Neural progenitor cell (in vitro differentiated cells): ENCODE results near the gene PAGE5. TPM values are rescaled to one million over a fixed set of nuclear protein-coding genes. Genes with fewer than 3 reads are reported as not detected.

Experiments
- DNase-seq: peaks from one replicate; pipeline ENCODE4 v3.0.0-alpha.2; 2016; ENCODE audit warnings: low spot score
- H2AFZ ChIP-seq: fragments of 200-600 bp; sonication (generic); replicated peaks from 2 replicates; pipeline ENCODE4 v1.6.1; 2016; ENCODE audit warnings: antibody characterized with exemption
- H3F3A ChIP-seq: fragments of 200-600 bp; sonication (generic); 2 replicates; pipeline ENCODE4 v1.6.1; 2016; ENCODE audit warnings: antibody characterized with exemption, low read depth
- H3K27ac ChIP-seq: fragments of 200-600 bp; sonication (generic); 2 replicates; pipeline ENCODE4 v1.5.1; 2016; ENCODE audit warnings: mild to moderate bottlenecking
- H3K27me3 ChIP-seq: fragments of 200-600 bp; sonication (generic); 2 replicates; pipeline ENCODE4 v1.6.1; 2016; ENCODE audit warnings: mild to moderate bottlenecking, moderate library complexity
- H3K36me3 ChIP-seq: fragments of 200-600 bp; sonication (generic); 2 replicates; pipeline ENCODE4 v1.5.1; 2016
- H3K4me1 ChIP-seq: fragments of 200-600 bp; sonication (generic); 2 replicates; pipeline ENCODE4 v1.6.1; 2016; ENCODE audit warnings: mixed run types
- H3K4me2 ChIP-seq: fragments of 200-600 bp; sonication (generic); 2 replicates; pipeline ENCODE4 v1.6.1; 2016
- H3K4me3 ChIP-seq: fragments of 200-600 bp; sonication (generic); 2 replicates; pipeline ENCODE4 v1.5.1; 2016
- H3K79me2 ChIP-seq: fragments of 200-600 bp; sonication (generic); 2 replicates; pipeline ENCODE4 v1.6.1; 2016; ENCODE audit warnings: low read depth
- H3K9ac ChIP-seq: fragments of 200-600 bp; sonication (generic); 2 replicates; pipeline ENCODE4 v1.6.1; 2016
- H3K9me3 ChIP-seq: fragments of 200-600 bp; sonication (generic); 2 replicates; pipeline ENCODE4 v1.5.1; 2016; ENCODE audit warnings: low read depth
- H4K20me1 ChIP-seq: fragments of 200-600 bp; sonication (generic); 2 replicates; pipeline ENCODE4 v1.6.1; 2016; ENCODE audit warnings: low read depth
- H3K27ac Mint-ChIP-seq: 3 replicates; pipeline ENCODE4 v1.8.0; 2021; ENCODE audit warnings: mixed read lengths
- H3K27me3 Mint-ChIP-seq: 2 replicates; pipeline ENCODE4 v1.8.0; 2022; ENCODE audit warnings: low read depth, mild to moderate bottlenecking, inconsistent platforms, moderate library complexity, mixed read lengths; ENCODE audit not compliant: insufficient read depth
- H3K36me3 Mint-ChIP-seq: 3 replicates; pipeline ENCODE4 v1.8.0; 2021; ENCODE audit warnings: mixed read lengths
- H3K4me1 Mint-ChIP-seq: 3 replicates; pipeline ENCODE4 v1.8.0; 2021; ENCODE audit warnings: mixed read lengths
- H3K4me3 Mint-ChIP-seq: 3 replicates; pipeline ENCODE4 v1.8.0; 2021; ENCODE audit warnings: mild to moderate bottlenecking, moderate library complexity, mixed read lengths
- H3K9me3 Mint-ChIP-seq: 3 replicates; pipeline ENCODE4 v1.8.0; 2020; ENCODE audit warnings: mixed read lengths
- CTCF ChIP-seq: fragments of 200-600 bp; sonication (generic); IDR thresholded peaks from 2 replicates; pipeline ENCODE4 v1.5.1; 2017; ENCODE audit warnings: antibody characterized with exemption, mild to moderate bottlenecking
- EZH2 ChIP-seq: fragments of 200-600 bp; sonication (generic); IDR thresholded peaks from 2 replicates; pipeline ENCODE4 v1.6.1; 2017; ENCODE audit warnings: antibody characterized with exemption, mild to moderate bottlenecking, moderate library complexity
- EZH2phosphoT487 ChIP-seq: fragments of 200-600 bp; sonication (generic); IDR thresholded peaks from 2 replicates; pipeline ENCODE4 v1.6.1; 2017; ENCODE audit warnings: antibody characterized with exemption
- total RNA-seq: library from RNA; depleted of rRNA; stranded (reverse); fragments of >200 nt; gene quantifications from 2 replicates; pipeline ENCODE4 v1.2.3, GENCODE V29; 2015; ENCODE audit warnings: low replicate concordance

PAGE5 gene
- total RNA-seq, 1 donor from 2014 or later: not detected

GRCh38 chrX:55213381-55213780 is 6.8 kb upstream of the PAGE5 start:
- no peaks in the 10 kb centered on the region for H3K9me3 Mint-ChIP-seq
- H3K79me2 ChIP-seq: no peaks in the 10 kb centered on the region
- H3K27ac Mint-ChIP-seq: no peak overlapping the region
- no peaks in the 10 kb centered on the region for H3K36me3 Mint-ChIP-seq
- H3K9me3 ChIP-seq: peaks cover 15% of the 10 kb centered on the region
- H3K27ac ChIP-seq: no peak overlapping the region
- no peak overlapping the region for H2AFZ ChIP-seq
- no peaks in the 10 kb centered on the region for H3K36me3 ChIP-seq
- H3K27me3 ChIP-seq: no peaks in the 10 kb centered on the region
- no peaks in the 10 kb centered on the region for H3K4me1 Mint-ChIP-seq
- no peaks in the 10 kb centered on the region for H4K20me1 ChIP-seq
- no peaks in the 10 kb centered on the region for H3K4me1 ChIP-seq
- no peak for DNase-seq
- TF ChIP-seq CTCF (no peak), EZH2phosphoT487 (no peak), EZH2 (no peak)
- H3K4me2 ChIP-seq: no peak overlapping the region
- no peaks in the 10 kb centered on the region for H3F3A ChIP-seq
- H3K9ac ChIP-seq: no peak overlapping the region
- H3K27me3 Mint-ChIP-seq: peaks cover under 1% of the 10 kb centered on the region
- no peak overlapping the region for H3K4me3 ChIP-seq
- H3K4me3 Mint-ChIP-seq: no peak overlapping the region

- no peak overlapping the region for H3K4me2 ChIP-seq
- no peaks in the 10 kb centered on the region for H4K20me1 ChIP-seq
- H3K36me3 Mint-ChIP-seq: no peaks in the 10 kb centered on the region
- H3K27ac ChIP-seq: no peak overlapping the region
- H3K79me2 ChIP-seq: no peaks in the 10 kb centered on the region
- peaks cover 14% of the 10 kb centered on the region for H3K9me3 Mint-ChIP-seq
- H3K9ac ChIP-seq: no peak overlapping the region
- no peaks in the 10 kb centered on the region for H3F3A ChIP-seq
- no peak overlapping the region for H3K4me3 ChIP-seq
- peaks cover 29% of the 10 kb centered on the region for H3K9me3 ChIP-seq
- H3K4me1 Mint-ChIP-seq: no peaks in the 10 kb centered on the region
- no peak for TF ChIP-seq EZH2
- TF ChIP-seq EZH2phosphoT487: no peak
- no peak for TF ChIP-seq CTCF
- no peak for DNase-seq
- no peak overlapping the region for H2AFZ ChIP-seq
- no peaks in the 10 kb centered on the region for H3K27me3 ChIP-seq
- H3K36me3 ChIP-seq: no peaks in the 10 kb centered on the region
- H3K4me1 ChIP-seq: no peaks in the 10 kb centered on the region
- peaks cover 3% of the 10 kb centered on the region for H3K27me3 Mint-ChIP-seq
- H3K4me3 Mint-ChIP-seq: no peak overlapping the region
- H3K27ac Mint-ChIP-seq: no peak overlapping the region
Measured at GRCh38 chrX:55240788-55241340, 20.7 kb downstream of the PAGE5 start.

- peaks cover 26% of the 10 kb centered on the region for H3K9me3 ChIP-seq
- DNase-seq: no peak
- TF ChIP-seq EZH2: no peak
- no peak for TF ChIP-seq EZH2phosphoT487
- no peak for TF ChIP-seq CTCF
- Mint-ChIP-seq H3K4me3 (no peak overlapping the region), H3K27ac (no peak overlapping the region), H3K36me3 (no peaks in the 10 kb centered on the region), H3K4me1 (no peaks in the 10 kb centered on the region), H3K9me3 (peaks cover 2% of the 10 kb centered on the region), H3K27me3 (peaks cover 2% of the 10 kb centered on the region)
- no peak overlapping the region for H3K27ac ChIP-seq
- no peak overlapping the region for H3K4me2 ChIP-seq
- no peaks in the 10 kb centered on the region for H3K4me1 ChIP-seq
- no peak overlapping the region for H3K4me3 ChIP-seq
- no peak overlapping the region for H2AFZ ChIP-seq
- H3K27me3 ChIP-seq: no peaks in the 10 kb centered on the region
- H3K79me2 ChIP-seq: no peaks in the 10 kb centered on the region
- H3K9ac ChIP-seq: no peak overlapping the region
- no peaks in the 10 kb centered on the region for H4K20me1 ChIP-seq
- H3K36me3 ChIP-seq: no peaks in the 10 kb centered on the region
- no peaks in the 10 kb centered on the region for H3F3A ChIP-seq
Measured at GRCh38 chrX:55253528-55253927, 33.4 kb downstream of the PAGE5 start.
